DND-41 (cell line): ENCODE measurements around the gene OPCML.

Source experiments
- EZH2 ChIP-seq: IDR thresholded peaks from 3 replicates; pipeline ENCODE4 v1.6.1; 2012; ENCODE audit warnings: borderline replicate concordance, low read depth, mild to moderate bottlenecking, moderate library complexity, low read length, inconsistent platforms; ENCODE audit not compliant: severe bottlenecking
- TF ChIP-seq, protein P1 (sequence below): IDR thresholded peaks from 2 replicates; pipeline ENCODE4 v1.5.1; 2012; ENCODE audit warnings: borderline replicate concordance, low read length, moderate library complexity, mild to moderate bottlenecking; ENCODE audit not compliant: poor library complexity, severe bottlenecking; ENCODE audit errors: extremely low read depth

GRCh38 chr11:132445859-132446291 is 1086.4 kb downstream of the OPCML start:
- TF ChIP-seq, protein P1, sequence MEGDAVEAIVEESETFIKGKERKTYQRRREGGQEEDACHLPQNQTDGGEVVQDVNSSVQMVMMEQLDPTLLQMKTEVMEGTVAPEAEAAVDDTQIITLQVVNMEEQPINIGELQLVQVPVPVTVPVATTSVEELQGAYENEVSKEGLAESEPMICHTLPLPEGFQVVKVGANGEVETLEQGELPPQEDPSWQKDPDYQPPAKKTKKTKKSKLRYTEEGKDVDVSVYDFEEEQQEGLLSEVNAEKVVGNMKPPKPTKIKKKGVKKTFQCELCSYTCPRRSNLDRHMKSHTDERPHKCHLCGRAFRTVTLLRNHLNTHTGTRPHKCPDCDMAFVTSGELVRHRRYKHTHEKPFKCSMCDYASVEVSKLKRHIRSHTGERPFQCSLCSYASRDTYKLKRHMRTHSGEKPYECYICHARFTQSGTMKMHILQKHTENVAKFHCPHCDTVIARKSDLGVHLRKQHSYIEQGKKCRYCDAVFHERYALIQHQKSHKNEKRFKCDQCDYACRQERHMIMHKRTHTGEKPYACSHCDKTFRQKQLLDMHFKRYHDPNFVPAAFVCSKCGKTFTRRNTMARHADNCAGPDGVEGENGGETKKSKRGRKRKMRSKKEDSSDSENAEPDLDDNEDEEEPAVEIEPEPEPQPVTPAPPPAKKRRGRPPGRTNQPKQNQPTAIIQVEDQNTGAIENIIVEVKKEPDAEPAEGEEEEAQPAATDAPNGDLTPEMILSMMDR, result no peak
- no peak for TF ChIP-seq EZH2
